Liver (tissue), 9 donors: Measurements from ENCODE around the gene TOR1A. TPM values are rescaled to one million over a fixed set of nuclear protein-coding genes. Genes with fewer than 3 reads are reported as not detected.

Source experiments
- DNase-seq: peaks from one replicate; pipeline ENCODE4 v3.0.0-alpha.2; 2017; ENCODE audit warnings: low spot score
- H3K27ac ChIP-seq, 2 donors: one replicate each; pipeline ENCODE4 v1.7.0; 2013; ENCODE audit warnings: inconsistent platforms in 2 of 2, low read length in 2 of 2, control low read depth in 1 of 2, low read depth in 1 of 2, mild to moderate bottlenecking in 1 of 2
- H3K27me3 ChIP-seq, 4 donors: one replicate each; pipeline versions ENCODE4 v1.6.1 to v1.7.0; 2013; ENCODE audit warnings: low read length in 3 of 4, inconsistent platforms in 1 of 4, mild to moderate bottlenecking in 1 of 4, moderate library complexity in 1 of 4; ENCODE audit not compliant: control insufficient read depth in 4 of 4, insufficient read depth in 4 of 4
- H3K36me3 ChIP-seq, 4 donors: one replicate each; pipeline versions ENCODE4 v1.6.1 to v1.7.0; 2013; ENCODE audit warnings: low read length in 3 of 4, mild to moderate bottlenecking in 3 of 4, low read depth in 1 of 4, moderate library complexity in 1 of 4; ENCODE audit not compliant: control insufficient read depth in 4 of 4, insufficient read depth in 3 of 4
- H3K4me1 ChIP-seq, 4 donors: one replicate each; pipeline versions ENCODE4 v1.6.1 to v1.7.0; 2013; ENCODE audit warnings: low read length in 3 of 4, mild to moderate bottlenecking in 3 of 4, moderate library complexity in 1 of 4; ENCODE audit not compliant: control insufficient read depth in 4 of 4, insufficient read depth in 4 of 4
- H3K4me3 ChIP-seq, 3 donors: one replicate each; pipeline versions ENCODE4 v1.6.1 to v1.7.0; 2013; ENCODE audit warnings: low read length in 3 of 3, control low read depth in 1 of 3, low read depth in 1 of 3, mild to moderate bottlenecking in 1 of 3
- H3K9ac ChIP-seq, 2 donors: one replicate each; pipeline ENCODE4 v1.7.0; 2013; ENCODE audit warnings: low read length in 2 of 2, mild to moderate bottlenecking in 2 of 2, moderate library complexity in 2 of 2, control low read depth in 1 of 2, low read depth in 1 of 2
- H3K9me3 ChIP-seq, 4 donors: one replicate each; pipeline versions ENCODE4 v1.6.1 to v1.7.0; 2013; ENCODE audit warnings: low read length in 3 of 4; ENCODE audit not compliant: control insufficient read depth in 4 of 4
- EGR1 ChIP-seq, 2 donors: IDR thresholded peaks; 2 replicates each; pipeline ENCODE4 v1.6.1; 2016 to 2018; ENCODE audit warnings: antibody characterized with exemption in 2 of 2, low read depth in 2 of 2
- FOXA1 ChIP-seq: IDR thresholded peaks from 2 replicates; pipeline ENCODE4 v1.6.1; 2016; ENCODE audit warnings: antibody characterized with exemption
- FOXA2 ChIP-seq: IDR thresholded peaks from 2 replicates; pipeline ENCODE4 v1.6.1; 2016; ENCODE audit warnings: antibody characterized with exemption
- GABPA ChIP-seq, 2 donors: IDR thresholded peaks in 1 of 2; conservative IDR thresholded peaks in 1 of 2; 2 replicates each; pipeline ENCODE4 v1.6.1; 2016; ENCODE audit warnings: antibody characterized with exemption in 2 of 2, mild to moderate bottlenecking in 1 of 2, moderate library complexity in 1 of 2
- HNF4A ChIP-seq, 2 donors: conservative IDR thresholded peaks; 2 replicates each; pipeline ENCODE4 v1.6.1; 2016; ENCODE audit warnings: antibody characterized with exemption in 2 of 2, mild to moderate bottlenecking in 2 of 2
- HNF4G ChIP-seq: IDR thresholded peaks from 2 replicates; pipeline ENCODE4 v1.6.1; 2016; ENCODE audit warnings: antibody characterized with exemption
- JUND ChIP-seq, 2 donors: IDR thresholded peaks; 2 replicates each; pipeline ENCODE4 v1.6.1; 2016; ENCODE audit warnings: antibody characterized with exemption in 2 of 2
- NR2F2 ChIP-seq: IDR thresholded peaks from 2 replicates; pipeline ENCODE4 v1.6.1; 2016; ENCODE audit warnings: antibody characterized with exemption
- RAD21 ChIP-seq, 2 donors: IDR thresholded peaks; 2 replicates each; pipeline ENCODE4 v1.6.1; 2016; ENCODE audit warnings: antibody characterized with exemption in 2 of 2, mild to moderate bottlenecking in 2 of 2
- RXRA ChIP-seq, 2 donors: IDR thresholded peaks; 2 replicates each; pipeline ENCODE4 v1.6.1; 2017 to 2018; ENCODE audit warnings: antibody characterized with exemption in 2 of 2, mild to moderate bottlenecking in 1 of 2
- SP1 ChIP-seq: IDR thresholded peaks from 2 replicates; pipeline ENCODE4 v1.6.1; 2018; ENCODE audit warnings: antibody characterized with exemption, mild to moderate bottlenecking
- TAF1 ChIP-seq: conservative IDR thresholded peaks from 2 replicates; pipeline ENCODE4 v1.6.1; 2016; ENCODE audit warnings: antibody characterized with exemption, mild to moderate bottlenecking
- YY1 ChIP-seq: IDR thresholded peaks from 2 replicates; pipeline ENCODE4 v1.6.1; 2016; ENCODE audit warnings: antibody characterized with exemption, mild to moderate bottlenecking
- WGBS: extraction: QIAGEN DNeasy Blood & Tissue Kit; methylation state at CpG from one replicate; pipeline ENCODE4 v1.1.7; 2013; 5-methylcytosine and 5-hydroxymethylcytosine counted together
- polyA plus RNA-seq, 2 donors: library from polyadenylated mRNA; stranded (reverse) in 1 of 2; unstranded in 1 of 2; fragments of 200-250 nt in 1 of 2; fragments of >200 nt in 1 of 2; fragmentation: Nextera tagmentation in 1 of 2; extraction: Ambion mirVana in 1 of 2; gene quantifications; one replicate each; pipeline versions ENCODE4 v1.2.1 to v1.2.3, GENCODE V29; 2013 to 2015
- total RNA-seq, 2 donors: library from RNA; depleted of rRNA; stranded (reverse); fragments of >200 nt; gene quantifications; one replicate each; pipeline ENCODE4 v1.2.3, GENCODE V29; 2014
- TF ChIP-seq, protein P1 (sequence below): IDR thresholded peaks from 2 replicates; pipeline ENCODE4 v1.6.1; 2016; ENCODE audit warnings: antibody characterized with exemption
- TF ChIP-seq, protein P2 (sequence below): fragments of 150-350 bp; IDR thresholded peaks from 2 replicates; pipeline ENCODE4 v1.5.1; 2017; ENCODE audit warnings: improper control_type of control experiment, low read depth, low read length; ENCODE audit not compliant: missing input control
- TF ChIP-seq, protein P3 (sequence below): IDR thresholded peaks from 2 replicates; pipeline ENCODE4 v1.6.1; 2016; ENCODE audit warnings: antibody characterized with exemption
- TF ChIP-seq, protein P4 (sequence below): IDR thresholded peaks from 2 replicates; pipeline ENCODE4 v1.6.1; 2016; ENCODE audit warnings: antibody characterized with exemption, mild to moderate bottlenecking
- TF ChIP-seq, protein P5 (sequence below): IDR thresholded peaks from 2 replicates; pipeline ENCODE4 v1.6.1; 2016; ENCODE audit warnings: antibody characterized with exemption
- donor health status: healthy.
- donor health status: healthy.
- donor health status: healthy.
- donor health status: healthy.
- donor health status: healthy.

The TOR1A gene
- total and polyA plus RNA-seq, 4 donors = 18.3 to 34.0 (median 29.8) TPM

DNA sequence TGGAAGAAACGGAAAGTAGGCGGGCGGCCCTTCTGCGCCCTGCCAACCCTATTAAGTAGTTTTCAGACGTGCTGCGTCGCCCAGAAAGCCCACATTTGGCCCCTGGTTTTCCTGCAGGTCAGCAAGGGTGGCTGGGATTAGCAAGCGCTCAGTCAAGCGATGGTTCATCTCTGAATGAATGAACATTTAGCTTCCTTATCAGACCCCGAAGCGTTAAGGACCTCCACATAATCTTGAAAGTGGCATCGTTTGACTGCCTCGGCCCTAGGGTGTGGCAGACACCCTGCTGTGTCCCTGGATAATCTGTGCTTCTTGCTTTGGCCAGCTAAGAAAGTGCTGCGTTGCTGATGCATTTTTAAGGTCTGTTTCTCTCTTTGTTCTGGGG is 20.3 kb downstream of the TOR1A start:
- TF ChIP-seq HNF4A (conservative IDR thresholded peaks at IDR 0.05) = no peak
- TF ChIP-seq RAD21 (IDR thresholded peaks at IDR 0.05) = no peak
- TF ChIP-seq, protein P1, sequence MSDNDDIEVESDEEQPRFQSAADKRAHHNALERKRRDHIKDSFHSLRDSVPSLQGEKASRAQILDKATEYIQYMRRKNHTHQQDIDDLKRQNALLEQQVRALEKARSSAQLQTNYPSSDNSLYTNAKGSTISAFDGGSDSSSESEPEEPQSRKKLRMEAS = no peak
- no peak for TF ChIP-seq YY1
- TF ChIP-seq HNF4G = no peak
- TF ChIP-seq, protein P2, sequence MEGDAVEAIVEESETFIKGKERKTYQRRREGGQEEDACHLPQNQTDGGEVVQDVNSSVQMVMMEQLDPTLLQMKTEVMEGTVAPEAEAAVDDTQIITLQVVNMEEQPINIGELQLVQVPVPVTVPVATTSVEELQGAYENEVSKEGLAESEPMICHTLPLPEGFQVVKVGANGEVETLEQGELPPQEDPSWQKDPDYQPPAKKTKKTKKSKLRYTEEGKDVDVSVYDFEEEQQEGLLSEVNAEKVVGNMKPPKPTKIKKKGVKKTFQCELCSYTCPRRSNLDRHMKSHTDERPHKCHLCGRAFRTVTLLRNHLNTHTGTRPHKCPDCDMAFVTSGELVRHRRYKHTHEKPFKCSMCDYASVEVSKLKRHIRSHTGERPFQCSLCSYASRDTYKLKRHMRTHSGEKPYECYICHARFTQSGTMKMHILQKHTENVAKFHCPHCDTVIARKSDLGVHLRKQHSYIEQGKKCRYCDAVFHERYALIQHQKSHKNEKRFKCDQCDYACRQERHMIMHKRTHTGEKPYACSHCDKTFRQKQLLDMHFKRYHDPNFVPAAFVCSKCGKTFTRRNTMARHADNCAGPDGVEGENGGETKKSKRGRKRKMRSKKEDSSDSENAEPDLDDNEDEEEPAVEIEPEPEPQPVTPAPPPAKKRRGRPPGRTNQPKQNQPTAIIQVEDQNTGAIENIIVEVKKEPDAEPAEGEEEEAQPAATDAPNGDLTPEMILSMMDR = no peak
- TF ChIP-seq, protein P3, sequence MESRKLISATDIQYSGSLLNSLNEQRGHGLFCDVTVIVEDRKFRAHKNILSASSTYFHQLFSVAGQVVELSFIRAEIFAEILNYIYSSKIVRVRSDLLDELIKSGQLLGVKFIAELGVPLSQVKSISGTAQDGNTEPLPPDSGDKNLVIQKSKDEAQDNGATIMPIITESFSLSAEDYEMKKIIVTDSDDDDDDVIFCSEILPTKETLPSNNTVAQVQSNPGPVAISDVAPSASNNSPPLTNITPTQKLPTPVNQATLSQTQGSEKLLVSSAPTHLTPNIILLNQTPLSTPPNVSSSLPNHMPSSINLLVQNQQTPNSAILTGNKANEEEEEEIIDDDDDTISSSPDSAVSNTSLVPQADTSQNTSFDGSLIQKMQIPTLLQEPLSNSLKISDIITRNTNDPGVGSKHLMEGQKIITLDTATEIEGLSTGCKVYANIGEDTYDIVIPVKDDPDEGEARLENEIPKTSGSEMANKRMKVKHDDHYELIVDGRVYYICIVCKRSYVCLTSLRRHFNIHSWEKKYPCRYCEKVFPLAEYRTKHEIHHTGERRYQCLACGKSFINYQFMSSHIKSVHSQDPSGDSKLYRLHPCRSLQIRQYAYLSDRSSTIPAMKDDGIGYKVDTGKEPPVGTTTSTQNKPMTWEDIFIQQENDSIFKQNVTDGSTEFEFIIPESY = no peak
- no peak for TF ChIP-seq EGR1 (IDR thresholded peaks at IDR 0.05; ENCODE audit: low read depth in 2 of 2)
- no peak for TF ChIP-seq JUND (IDR thresholded peaks at IDR 0.05)
- no peak for TF ChIP-seq FOXA1
- TF ChIP-seq GABPA (IDR thresholded peaks at IDR 0.05 in 1 of 2, conservative IDR thresholded peaks at IDR 0.05 in 1 of 2) = no peak
- no peak for TF ChIP-seq TAF1
- no peak for TF ChIP-seq FOXA2
- TF ChIP-seq, protein P4, sequence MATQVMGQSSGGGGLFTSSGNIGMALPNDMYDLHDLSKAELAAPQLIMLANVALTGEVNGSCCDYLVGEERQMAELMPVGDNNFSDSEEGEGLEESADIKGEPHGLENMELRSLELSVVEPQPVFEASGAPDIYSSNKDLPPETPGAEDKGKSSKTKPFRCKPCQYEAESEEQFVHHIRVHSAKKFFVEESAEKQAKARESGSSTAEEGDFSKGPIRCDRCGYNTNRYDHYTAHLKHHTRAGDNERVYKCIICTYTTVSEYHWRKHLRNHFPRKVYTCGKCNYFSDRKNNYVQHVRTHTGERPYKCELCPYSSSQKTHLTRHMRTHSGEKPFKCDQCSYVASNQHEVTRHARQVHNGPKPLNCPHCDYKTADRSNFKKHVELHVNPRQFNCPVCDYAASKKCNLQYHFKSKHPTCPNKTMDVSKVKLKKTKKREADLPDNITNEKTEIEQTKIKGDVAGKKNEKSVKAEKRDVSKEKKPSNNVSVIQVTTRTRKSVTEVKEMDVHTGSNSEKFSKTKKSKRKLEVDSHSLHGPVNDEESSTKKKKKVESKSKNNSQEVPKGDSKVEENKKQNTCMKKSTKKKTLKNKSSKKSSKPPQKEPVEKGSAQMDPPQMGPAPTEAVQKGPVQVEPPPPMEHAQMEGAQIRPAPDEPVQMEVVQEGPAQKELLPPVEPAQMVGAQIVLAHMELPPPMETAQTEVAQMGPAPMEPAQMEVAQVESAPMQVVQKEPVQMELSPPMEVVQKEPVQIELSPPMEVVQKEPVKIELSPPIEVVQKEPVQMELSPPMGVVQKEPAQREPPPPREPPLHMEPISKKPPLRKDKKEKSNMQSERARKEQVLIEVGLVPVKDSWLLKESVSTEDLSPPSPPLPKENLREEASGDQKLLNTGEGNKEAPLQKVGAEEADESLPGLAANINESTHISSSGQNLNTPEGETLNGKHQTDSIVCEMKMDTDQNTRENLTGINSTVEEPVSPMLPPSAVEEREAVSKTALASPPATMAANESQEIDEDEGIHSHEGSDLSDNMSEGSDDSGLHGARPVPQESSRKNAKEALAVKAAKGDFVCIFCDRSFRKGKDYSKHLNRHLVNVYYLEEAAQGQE = no peak
- TF ChIP-seq, protein P5, sequence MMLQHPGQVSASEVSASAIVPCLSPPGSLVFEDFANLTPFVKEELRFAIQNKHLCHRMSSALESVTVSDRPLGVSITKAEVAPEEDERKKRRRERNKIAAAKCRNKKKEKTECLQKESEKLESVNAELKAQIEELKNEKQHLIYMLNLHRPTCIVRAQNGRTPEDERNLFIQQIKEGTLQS = no peak
- TF ChIP-seq NR2F2 = no peak
- no peak for TF ChIP-seq RXRA (IDR thresholded peaks at IDR 0.05)
- TF ChIP-seq SP1 = no peak
- Histone ChIP-seq H3K9me3 (no peaks in the 10 kb centered on the region), H3K36me3 (peaks cover 0 to 7% (median 2%) of the 10 kb centered on the region in 4 donors), H3K27ac (peak overlapping the region; percentile 78 to 88), H3K27me3 (no peaks in the 10 kb centered on the region), H3K4me3 (peak overlapping the region; percentile 69 to 80 (median 71)), H3K4me1 (peaks cover 3 to 9% (median 7%) of the 10 kb centered on the region in 4 donors), H3K9ac (peak overlapping the region; percentile 75 to 79)
- WGBS = 2% methylated on average over 14 of the region's 14 CpGs
- DNase-seq = peak; percentile 48
